Activated gamma-delta T cell (primary cell): ENCODE measurements around the gene STAC3.
"Not testable (repeated sequence)": the region's sequence is repeated elsewhere in the genome, so short reads cannot be mapped to it uniquely, and the experiment has no call there.

Experiments
- DNase-seq: peaks from one replicate; lab custom pipeline; 2025; lab: John Stamatoyannopoulos, UW
- total RNA-seq, 2 donors: gene quantifications; one replicate each; lab custom pipeline; 2026; lab: John Stamatoyannopoulos, UW

Gene STAC3
- 1.7 to 3.3 reads per million in 2 donors for total RNA-seq

DNA sequence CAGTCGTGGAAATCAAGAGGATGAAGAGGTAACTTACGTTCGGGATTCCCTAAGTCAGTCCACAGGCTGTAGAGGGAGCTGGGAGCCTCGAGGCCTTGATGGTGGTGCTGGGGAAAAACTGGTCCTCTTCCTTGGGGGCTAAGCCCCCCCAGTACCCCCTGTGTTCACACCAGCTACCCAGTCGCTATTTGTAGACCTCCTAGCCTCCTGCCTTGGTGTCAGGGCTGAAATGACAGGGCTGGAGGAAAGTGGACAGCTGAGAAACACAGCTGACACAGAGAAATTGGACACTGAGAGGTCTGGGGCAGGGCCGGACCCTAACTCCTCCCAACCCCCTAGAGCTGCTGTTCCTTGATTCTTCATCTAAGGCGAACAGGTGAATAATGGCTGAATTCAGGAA lies at the start of gene STAC3:
STAC3 (minus strand) TSS at position 232 of the 400 bp plus-strand sequence. CDS start 1,551 bp downstream, outside the sequence.
- DNase-seq, result no peak

DNA sequence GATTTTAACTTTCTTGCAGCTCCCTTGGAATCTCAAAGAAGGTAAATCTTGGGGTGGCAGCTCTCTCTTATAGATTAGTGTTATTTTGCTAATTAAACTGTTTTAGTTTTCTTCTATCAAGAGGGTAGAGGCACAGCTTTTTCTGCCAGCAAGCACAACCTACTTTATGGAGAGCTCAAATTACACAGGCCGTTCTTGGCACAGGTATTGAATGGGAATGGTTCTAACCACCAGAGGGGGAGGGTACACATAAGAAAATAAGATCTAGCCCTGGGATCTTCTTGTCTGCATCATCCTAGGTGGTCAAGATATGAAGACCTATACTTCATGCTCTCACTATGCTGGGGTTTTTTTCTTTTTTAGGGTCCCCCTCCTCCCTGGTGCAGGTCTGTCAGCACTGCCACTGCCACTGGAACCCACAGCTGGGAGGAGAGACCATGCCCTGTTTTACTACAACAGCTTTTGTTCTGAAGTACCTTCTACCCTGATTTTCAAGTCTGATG lies 48.6 kb upstream of the STAC3 start:
- no peak for DNase-seq

DNA sequence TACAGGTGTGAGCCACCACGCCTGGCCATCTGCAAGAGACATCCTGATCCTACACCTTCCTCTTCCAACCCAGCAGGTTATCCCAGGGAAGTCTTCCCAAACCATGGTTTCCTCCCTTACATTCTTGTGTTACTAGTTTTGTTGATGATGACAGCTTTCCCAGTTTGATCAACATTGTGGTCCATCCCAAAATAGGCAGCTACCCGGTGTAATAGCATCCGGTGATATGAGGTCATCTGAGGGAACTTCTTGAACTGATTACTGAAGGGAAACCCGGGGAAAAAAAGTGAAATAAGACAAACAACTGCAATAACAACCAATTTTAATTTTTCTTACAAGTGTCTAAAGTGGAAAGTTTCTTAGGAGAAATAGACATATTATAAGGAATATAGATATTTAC lies 45.3 kb upstream of the STAC3 start:
- no peak for DNase-seq

DNA sequence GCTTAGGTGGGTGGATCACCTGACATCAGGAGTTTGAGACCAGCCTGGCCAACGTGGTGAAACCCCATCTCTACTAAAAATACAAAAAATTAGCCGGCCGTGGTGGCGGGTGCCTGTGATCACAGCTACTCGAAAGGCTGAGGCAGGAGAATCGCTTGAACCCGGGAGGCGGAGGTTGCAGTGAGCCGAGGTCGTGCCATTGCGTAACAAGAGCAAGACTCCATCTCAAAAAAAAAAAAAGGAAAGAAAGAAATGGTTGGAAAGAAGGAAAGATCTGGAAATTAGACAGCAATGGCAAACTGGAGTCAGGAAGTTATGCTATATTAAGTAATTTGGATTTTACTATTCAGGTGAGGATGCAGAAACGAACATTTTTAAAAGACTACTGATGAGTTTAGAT lies 31.1 kb upstream of the STAC3 start:
- DNase-seq, result not testable (repeated sequence)

DNA sequence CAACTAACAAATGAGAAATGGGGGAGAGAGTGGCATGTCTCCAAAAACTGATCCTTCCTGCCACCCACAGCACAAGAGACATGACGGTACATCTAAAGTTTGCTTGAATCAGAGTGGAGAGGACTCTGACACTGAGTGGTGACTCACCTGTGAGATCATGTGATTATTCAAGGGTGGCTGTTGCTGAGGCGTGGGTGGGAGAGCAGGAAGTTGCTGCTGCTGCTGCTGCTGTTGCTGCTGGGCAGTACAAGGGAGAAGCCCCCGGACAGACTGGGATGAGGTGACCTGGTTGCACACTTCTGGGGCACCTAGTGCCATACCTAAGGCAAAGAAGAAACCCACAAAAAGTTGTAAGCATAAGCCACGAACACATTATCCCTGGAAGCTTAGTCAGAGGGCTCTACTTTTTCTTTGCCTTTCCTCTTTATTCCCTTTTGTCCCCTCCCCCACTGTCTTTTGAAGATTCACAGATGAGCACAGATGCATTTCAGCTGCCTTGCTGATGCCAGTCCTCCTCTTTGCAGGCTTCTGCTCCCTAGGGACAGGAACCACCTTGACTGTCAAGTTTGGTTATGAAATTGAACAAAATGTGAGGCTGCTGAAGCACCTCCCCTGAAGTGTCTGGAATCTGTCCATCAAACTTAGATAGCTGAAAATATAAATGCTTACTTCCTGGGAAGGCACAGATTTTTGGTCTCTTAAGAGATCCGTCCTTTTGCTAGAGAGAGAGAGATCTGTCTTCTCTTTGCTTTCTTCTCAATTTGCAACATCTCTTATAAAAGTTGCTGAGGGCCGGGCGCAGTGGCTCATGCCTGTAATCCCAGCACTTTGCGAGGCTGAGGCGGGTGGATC lies 29.4 kb upstream of the STAC3 start:
- DNase-seq, result no peak

DNA sequence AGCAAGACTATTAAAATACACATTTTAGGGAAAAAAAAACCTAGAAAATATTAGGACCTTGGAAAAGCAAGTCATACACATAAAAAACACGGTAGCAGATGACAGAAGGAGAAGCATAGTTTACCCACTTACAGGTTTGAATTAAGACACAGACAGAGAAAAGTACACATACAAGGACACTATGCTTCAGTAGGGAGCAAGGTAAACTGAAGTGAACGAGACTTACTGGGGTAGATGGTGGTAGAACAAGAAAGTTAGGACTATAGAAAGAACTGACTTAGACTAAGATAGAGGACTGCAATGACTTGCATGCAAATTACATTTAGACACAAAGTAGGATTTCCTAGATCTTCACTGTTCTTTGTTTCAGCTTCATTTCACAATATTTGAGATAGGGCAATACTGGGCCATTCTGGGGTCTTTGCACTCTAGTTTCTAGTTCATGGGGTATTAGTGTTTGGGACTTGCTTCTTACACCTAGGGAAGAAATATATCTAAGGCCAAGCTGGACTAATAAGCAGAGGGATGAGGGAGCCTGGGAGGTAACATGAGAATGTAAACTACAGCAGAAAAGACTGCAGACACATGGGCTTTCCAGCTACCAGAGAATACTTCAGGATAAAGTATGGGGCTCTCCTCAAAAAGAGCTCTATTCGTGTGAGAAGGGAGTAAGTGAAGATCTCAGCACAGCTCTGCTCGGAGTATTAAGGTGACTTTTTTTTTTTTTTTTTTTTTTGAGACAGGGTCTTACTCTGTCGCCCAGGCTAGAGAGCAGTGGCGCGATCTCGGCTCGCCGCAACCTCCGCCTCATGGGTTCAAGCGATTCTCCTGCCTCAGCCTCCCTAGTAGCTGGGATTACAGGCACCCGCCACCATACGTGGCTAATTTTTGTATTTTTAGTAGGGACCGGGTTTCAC lies 27.7 kb upstream of the STAC3 start:
- DNase-seq, result no peak

DNA sequence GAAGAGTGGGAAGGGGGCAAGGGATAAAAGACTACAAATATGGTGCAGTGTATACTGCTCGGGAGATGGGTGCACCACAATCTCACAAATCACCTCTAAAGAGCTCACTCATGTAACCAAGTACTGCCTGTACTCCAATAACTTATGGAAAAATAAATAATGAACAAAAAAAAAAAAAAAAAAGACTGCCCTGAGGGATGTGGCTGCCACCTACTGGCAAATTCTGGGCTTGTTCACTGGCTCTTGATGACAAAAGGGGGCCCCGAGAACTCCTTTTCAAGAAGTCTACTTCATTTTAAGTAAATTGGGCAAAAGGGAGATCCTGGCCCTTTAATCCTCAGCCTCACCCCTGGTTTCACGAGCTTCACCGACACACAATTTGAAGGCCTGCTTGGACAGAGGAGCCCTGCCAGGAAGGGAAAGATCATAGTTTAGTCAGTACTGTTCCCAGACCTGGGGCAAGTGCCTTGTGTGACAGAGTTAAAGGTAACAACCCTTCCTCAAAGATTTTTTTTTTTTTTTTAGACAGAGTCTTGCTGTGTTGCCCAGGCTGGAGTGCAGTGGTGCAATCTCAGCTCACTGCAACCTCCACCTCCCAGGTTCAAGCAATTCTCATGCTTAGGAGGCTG lies 26.1 kb upstream of the STAC3 start:
- DNase-seq, result no peak

DNA sequence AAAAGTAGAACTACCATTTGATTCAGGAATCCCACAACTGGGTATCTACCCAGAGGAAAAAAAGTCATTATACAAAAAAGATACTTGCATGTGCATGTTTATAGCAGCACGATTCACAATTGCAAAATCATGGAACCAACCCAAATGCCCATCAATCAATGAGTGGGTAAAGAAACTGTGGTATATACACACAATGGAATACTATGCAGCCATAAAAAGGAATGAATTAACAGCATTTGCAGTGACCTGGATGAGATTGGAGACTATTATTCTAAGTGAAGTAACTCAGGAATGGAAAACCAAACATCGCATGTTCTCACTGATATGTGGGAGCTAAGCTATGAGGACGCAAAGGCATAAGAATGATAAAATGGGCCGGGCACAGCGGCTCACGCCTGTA lies 25.2 kb upstream of the STAC3 start:
- DNase-seq, result not testable (repeated sequence)

DNA sequence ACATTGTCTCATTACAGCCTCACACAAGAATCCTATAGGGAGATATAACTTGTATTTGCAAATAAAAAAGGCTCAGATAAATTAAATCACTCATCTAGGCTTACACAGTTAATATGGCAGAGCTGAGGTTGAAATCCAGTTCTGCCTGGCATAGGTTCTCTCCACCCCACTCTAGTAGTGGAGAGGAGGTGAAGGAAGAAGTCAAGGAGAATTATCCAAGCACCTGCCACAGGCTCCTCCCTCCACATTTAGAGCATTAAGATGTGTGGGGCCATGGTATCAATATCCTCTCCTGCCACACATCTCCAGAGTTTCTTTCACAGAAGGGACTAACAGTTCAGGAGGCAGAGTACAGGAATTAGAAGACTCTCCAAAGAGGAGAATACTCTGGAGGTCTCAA lies 22.5 kb upstream of the STAC3 start:
- DNase-seq, result no peak

DNA sequence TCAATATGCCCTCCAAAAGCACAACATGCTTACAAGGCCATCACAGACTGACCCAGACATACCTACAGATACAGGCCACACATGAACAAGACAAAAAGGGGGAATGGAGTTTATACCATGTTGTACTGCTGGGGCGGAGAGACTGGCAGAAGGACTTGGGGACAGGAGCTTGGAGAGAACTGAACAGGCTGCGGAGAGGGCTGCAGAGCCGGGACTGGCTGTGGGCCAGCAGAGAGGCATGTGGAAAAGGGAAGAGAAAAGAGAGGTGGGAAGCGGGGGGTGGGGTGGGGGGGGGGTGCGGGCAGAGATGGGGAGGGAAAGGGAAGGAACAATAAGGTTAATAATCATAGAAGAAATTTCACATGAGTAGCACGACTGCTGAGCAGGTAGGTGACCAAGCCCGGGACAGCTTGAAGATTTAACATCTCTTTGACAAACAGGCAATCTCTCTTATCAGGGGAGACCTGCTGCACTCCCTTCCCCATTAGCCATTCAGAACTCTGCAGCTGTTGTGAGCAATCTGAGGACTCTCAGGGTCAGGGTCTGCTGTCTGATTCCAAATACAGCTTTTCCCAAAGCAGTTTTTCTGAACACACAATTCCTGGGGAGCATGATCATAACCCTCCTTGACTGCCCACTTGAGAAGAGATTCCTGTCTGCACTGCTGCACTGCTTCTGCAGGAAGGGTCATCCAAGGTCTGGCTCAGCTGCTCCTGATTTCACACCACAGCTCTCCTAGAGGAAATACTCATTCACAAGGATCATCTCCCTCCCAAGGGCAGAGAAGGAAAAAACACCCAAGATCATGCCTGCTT lies 21.6 kb upstream of the STAC3 start:
- no peak for DNase-seq

DNA sequence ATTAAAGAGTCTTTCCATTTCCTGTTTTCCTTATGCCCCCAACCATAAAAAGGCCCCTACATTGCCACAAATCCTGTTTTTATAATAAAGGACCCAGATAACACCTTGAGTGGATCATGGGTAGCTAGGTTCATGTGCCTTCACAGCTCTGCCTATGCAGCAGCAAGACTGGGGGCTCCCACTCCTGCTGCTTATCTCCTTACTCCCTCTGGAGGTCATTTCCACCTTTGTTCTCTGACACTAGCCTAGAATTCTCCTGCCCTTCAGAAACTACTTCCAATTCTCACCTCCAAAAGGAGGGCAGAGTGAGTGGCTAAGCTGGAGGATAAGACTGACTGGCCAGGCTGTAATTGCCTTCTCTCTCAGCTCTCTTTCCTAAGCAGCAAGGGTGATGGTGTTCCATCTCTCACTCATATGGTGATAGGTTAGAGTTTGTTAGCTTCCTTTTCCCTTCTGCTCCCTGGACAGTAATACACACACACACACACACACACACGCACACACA lies 20.0 kb upstream of the STAC3 start:
- DNase-seq, result no peak

DNA sequence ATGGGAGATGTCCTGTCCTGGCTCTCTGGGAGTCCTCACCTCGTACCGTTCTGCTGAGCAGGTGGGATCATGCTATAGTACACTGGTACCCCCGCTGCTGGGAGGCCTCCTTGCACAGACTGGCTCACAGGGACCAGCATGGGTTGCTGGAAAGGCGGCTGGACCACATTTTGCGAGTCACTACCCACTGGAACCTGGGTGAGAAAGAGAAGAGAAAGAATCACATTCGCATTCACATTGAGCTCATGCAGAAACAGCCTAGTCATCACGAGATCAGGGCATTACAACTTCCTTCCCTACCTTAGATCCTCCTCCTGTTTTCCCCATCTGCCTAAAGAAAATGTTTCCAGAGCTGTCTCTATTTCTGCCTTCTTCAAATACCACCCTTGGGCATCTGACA lies 17.3 kb upstream of the STAC3 start:
- no peak for DNase-seq

DNA sequence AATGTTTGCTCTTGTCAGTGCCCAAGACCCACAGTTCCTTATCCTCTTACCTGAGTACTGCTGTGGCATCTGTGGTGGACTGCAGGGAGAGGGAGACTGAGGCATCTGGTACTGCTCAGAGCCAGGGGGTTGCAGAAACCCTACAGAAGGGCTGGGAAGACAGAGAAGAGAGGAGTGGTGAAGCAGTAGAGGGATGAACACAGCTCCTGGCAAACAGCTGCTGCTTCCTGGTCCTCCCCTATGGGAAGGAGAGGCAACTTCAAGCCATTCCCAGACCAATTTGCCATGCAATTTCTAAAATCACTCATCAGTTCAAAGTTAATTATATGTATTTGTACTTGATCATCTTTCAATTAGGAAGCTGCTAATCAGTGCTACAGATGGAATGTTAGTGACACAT lies 15.7 kb upstream of the STAC3 start:
- no peak for DNase-seq

DNA sequence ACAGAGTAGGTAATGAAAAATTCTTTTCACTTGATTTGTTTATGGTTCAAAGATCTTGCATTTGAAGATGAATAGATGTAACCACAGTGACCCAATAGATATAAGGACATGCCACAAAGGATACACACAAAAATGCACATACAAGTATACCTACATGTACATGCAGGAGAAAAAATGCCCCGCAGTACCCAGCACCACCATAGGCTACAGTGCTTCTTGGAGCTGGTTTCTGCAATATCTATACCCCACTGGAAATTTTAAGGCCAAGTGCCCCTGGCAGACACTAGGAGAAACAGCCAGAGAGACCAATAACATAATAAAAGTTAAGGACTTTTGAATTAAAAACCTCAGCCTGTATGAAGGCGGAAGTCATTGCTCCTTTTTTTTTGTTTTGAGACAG lies 12.1 kb upstream of the STAC3 start:
- DNase-seq, result no peak

DNA sequence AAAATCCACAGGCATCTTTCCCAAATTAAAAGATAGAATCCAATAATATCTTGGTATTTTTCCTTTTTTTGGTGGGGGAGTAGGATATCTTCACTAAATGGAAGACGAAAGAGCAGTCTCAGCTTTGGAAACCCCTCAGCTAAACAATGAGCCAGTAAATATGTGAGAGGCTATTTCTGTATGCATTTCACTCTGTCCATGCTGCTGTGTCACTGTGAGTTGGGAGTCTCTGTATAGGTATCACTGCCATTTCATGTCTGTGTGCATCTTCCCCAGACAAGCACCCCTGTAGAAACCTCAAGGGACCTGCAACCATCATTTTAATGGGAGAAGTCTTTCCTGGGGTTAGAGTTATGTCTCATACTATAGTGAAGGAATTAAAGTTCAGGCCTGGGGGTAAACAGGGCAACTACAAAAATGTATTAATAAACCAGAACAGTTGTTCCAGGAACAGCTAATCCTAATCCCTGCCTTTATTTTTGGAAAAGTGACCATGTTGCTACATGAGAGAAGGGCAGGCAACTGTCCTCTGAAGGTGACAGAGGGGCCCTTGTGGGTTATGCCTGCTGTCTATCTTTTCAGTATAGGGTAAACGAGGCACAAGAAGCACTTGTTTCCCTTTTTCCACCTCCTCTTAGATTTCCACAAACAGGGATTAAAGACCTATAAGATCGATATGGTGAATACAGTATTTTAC lies 11.3 kb upstream of the STAC3 start:
- DNase-seq, result no peak

DNA sequence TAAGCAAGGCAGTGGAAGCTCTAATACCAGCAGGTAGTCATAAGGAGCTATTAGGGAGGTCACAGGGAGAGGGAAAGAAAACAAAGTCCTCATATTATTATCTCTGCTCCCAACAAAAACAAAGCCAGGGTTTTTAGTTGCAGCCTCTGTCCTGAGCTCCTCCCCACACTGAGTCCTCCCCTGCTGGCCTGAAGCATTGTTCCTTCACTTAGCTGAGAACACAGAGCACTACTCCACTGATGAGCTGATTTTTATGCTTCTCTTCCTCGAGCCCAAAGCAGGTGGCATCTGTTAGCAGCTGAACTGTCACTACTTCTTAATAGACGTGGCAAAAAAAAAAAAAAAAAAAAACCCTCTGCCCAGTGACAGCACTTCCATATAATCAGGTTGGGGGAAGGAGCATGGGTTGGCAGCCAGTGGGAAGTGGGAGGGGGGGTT lies 10.5 kb upstream of the STAC3 start:
- DNase-seq, result no peak

DNA sequence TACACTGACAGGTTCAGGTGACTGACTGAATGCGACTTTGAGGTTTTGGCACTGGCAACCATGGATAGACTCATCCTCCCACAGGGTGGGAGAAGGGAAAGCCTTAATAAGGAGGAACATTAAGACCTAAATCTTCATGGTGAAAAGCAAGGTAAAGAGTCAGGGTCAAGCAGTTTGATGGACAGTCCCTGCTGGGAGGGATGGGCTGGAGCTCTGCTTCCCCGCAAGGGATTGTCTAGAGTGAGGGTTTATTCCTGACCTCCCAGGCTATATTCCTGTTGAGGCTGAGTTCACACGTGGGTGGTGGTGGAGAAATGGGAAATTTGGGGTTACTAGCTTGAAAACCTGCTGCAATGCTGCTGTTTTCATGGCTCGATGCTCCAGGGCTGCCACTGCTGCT lies 9.4 kb upstream of the STAC3 start:
- DNase-seq, result no peak

DNA sequence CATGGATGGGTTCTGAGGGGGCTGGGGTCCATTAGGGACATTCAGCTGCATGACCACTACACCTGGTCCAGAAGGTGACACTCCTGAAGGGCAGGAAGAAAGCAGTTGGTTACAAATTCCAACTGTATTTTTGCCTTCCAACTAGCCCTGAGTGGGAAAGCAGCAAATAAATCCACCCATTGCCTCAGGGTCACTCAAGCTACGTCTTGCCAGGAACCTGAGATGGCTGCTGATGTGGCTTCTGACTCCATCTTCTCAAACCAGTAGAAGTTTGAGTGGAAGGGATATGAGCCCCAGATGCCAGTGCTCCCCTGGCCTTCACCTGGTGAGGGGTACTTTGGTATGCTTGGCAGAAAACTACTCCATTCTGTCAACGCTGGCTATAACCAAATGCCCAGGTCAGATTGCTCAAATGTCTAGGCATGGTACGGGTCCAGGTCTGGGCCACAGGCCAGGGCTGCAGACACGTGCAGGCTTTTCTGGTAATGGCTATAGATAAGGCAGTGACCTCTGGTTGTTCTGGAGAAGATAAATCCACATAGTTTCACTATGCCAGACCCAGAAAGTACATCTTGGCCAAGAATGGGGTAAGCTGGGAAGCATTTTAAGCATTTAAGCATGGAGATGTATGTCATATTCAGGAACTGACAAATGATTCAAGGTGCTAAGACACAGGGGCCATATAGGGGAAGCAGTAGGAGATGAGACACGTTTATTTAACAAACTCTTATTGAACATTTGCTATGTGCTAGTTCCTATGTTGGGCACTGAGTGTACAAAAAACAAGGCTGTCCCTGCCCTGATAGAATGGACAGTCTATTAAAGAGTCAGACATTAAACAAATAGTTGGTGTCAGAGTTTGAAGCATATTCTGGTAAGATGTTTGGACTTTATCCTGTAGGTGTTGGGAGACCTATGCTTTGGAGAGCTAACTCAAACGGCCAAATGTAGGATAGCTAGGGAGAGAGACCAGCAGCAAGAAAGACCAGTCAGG lies 8.3 kb upstream of the STAC3 start:
- no peak for DNase-seq

DNA sequence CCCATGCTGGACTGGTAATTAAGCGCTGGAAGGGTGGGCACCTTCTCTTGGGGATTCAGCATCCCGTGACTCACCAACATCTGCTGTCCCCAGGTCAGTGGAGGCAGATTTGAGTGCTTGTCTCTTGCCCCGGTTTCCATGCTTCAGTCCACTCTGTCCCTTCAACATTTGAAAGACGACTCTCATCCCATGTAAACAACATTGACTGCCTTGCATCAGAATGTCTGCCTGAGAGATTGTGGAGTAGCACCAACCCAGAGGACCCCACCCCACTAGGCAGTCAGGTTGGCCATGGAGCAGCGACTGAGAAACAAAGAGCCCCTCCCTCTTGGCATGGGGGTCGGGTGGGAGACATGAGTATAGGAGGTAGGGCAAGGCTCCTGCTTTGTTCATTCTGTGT lies 4.9 kb upstream of the STAC3 start:
- DNase-seq, result no peak
